ENCODE data around the gene KRTAP10-3.
"Not testable (repeated sequence)": the region's sequence is repeated elsewhere in the genome, so short reads cannot be mapped to it uniquely, and the experiment has no call there.

KRTAP10-3 gene

DNA sequence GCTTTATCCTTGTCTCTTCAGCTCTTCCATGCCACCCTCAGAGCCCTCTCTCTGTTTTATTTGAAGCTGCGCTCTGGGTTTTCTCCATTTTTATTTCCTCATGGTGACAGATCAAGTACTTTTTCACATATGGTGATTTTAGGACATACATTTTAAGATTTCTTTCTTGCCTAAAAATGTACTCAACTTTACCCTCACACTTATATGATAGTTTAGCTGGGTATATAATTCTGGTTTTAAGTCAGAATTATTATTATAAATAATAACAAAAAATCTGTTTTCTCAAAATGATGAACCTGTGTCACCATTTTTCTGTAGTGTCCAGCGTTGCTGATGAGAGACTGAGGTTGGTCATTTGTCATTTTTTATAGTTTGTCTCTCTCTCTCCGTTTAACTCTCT, 22.6 kb upstream of the KRTAP10-3 start:
- H3K27me3 ChIP-seq (ENCODE audit: insufficient read depth, poor library complexity, severe bottlenecking), result no peaks in the 10 kb centered on the region
- no peak overlapping the region for H3K27ac ChIP-seq (replicated peaks)
- no peak overlapping the region for H3K4me3 ChIP-seq (replicated peaks; ENCODE audit: insufficient read depth, low read length)
- TF ChIP-seq, protein P1, sequence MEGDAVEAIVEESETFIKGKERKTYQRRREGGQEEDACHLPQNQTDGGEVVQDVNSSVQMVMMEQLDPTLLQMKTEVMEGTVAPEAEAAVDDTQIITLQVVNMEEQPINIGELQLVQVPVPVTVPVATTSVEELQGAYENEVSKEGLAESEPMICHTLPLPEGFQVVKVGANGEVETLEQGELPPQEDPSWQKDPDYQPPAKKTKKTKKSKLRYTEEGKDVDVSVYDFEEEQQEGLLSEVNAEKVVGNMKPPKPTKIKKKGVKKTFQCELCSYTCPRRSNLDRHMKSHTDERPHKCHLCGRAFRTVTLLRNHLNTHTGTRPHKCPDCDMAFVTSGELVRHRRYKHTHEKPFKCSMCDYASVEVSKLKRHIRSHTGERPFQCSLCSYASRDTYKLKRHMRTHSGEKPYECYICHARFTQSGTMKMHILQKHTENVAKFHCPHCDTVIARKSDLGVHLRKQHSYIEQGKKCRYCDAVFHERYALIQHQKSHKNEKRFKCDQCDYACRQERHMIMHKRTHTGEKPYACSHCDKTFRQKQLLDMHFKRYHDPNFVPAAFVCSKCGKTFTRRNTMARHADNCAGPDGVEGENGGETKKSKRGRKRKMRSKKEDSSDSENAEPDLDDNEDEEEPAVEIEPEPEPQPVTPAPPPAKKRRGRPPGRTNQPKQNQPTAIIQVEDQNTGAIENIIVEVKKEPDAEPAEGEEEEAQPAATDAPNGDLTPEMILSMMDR (IDR thresholded peaks at IDR 0.05; ENCODE audit: insufficient read depth, low read length), result no peak
- TF ChIP-seq POLR2AphosphoS5 (IDR thresholded peaks at IDR 0.05; ENCODE audit: low read depth) (no peak), GABPA (IDR thresholded peaks at IDR 0.05; ENCODE audit: low read depth) (no peak), SPI1 (IDR thresholded peaks at IDR 0.05; ENCODE audit: borderline replicate concordance, low read depth) (no peak)
- TF ChIP-seq, protein P2, sequence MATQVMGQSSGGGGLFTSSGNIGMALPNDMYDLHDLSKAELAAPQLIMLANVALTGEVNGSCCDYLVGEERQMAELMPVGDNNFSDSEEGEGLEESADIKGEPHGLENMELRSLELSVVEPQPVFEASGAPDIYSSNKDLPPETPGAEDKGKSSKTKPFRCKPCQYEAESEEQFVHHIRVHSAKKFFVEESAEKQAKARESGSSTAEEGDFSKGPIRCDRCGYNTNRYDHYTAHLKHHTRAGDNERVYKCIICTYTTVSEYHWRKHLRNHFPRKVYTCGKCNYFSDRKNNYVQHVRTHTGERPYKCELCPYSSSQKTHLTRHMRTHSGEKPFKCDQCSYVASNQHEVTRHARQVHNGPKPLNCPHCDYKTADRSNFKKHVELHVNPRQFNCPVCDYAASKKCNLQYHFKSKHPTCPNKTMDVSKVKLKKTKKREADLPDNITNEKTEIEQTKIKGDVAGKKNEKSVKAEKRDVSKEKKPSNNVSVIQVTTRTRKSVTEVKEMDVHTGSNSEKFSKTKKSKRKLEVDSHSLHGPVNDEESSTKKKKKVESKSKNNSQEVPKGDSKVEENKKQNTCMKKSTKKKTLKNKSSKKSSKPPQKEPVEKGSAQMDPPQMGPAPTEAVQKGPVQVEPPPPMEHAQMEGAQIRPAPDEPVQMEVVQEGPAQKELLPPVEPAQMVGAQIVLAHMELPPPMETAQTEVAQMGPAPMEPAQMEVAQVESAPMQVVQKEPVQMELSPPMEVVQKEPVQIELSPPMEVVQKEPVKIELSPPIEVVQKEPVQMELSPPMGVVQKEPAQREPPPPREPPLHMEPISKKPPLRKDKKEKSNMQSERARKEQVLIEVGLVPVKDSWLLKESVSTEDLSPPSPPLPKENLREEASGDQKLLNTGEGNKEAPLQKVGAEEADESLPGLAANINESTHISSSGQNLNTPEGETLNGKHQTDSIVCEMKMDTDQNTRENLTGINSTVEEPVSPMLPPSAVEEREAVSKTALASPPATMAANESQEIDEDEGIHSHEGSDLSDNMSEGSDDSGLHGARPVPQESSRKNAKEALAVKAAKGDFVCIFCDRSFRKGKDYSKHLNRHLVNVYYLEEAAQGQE (IDR thresholded peaks at IDR 0.05; ENCODE audit: insufficient replicate concordance, low read depth), result no peak
- no peak for DNase-seq (ENCODE audit: low read depth in 1 of 2, low spot score in 1 of 2)

DNA sequence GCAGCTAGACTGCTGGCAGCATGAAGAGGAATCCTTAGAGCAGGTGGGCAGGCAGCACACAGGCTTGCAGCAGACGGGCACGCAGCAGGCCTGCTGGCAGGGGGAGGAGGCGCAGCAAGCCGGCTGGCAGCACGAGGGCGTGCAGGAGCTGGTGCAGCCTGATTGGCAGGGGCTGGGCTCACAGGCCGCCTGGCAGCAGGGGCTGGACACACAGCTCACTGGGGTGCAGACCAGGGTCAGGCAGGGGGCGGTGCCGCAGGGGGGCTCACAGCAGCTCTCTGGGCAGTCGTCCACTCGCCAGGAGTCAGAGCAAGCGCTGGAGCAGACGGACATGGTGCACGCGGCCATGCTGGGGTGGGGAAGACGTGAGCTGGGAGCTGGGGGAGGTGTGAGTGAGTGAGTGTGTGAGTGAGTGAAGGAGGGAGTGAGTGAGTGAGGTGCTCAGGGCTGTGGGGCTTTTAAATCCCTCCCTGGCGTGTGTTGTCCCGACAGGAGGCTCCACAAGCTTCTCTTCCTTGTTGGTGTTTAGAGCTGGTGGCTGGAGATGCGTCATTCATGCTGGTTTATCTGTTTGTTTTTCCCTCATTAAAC, 21.7 kb upstream of the KRTAP10-3 start, which contains the start of gene KRTAP10-5:
KRTAP10-5 (minus strand) TSS at position 374 of the 591 bp plus-strand sequence; CDS start at position 348, 26 bp downstream.
- H3K27ac ChIP-seq (replicated peaks); H3K4me3 ChIP-seq (replicated peaks; ENCODE audit: insufficient read depth, low read length); H3K27me3 ChIP-seq (ENCODE audit: insufficient read depth, poor library complexity, severe bottlenecking); DNase-seq (ENCODE audit: low read depth in 1 of 2, low spot score in 1 of 2): not testable (repeated sequence)

DNA sequence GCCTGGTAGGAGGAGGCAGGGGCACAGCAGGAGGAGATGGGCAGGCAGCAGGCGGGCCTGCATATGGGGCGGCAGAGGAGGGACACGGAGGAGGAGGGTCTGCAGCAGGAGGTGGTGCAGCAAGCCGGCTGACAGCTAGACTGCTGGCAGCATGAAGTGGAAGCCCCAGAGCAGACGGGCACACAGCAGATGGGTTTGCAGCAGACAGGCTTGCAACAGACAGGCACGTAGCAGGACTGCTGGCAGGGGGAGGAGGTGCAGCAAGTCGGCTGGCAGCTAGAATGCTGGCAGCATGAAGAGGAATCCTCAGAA, 21.2 kb upstream of the KRTAP10-3 start:
- Histone ChIP-seq H3K27me3 (ENCODE audit: insufficient read depth, poor library complexity, severe bottlenecking) (no peaks in the 10 kb centered on the region), H3K4me3 (replicated peaks; ENCODE audit: insufficient read depth, low read length) (no peak overlapping the region), H3K27ac (replicated peaks) (no peak overlapping the region)
- no peak for DNase-seq (ENCODE audit: low read depth in 1 of 2, low spot score in 1 of 2)
- no peak for TF ChIP-seq POLR2AphosphoS5 (IDR thresholded peaks at IDR 0.05; ENCODE audit: low read depth)
- no peak for TF ChIP-seq SPI1 (IDR thresholded peaks at IDR 0.05; ENCODE audit: borderline replicate concordance, low read depth)
- TF ChIP-seq, protein P1 (IDR thresholded peaks at IDR 0.05; ENCODE audit: insufficient read depth, low read length), result no peak
- no peak for TF ChIP-seq GABPA (IDR thresholded peaks at IDR 0.05; ENCODE audit: low read depth)
- TF ChIP-seq, protein P2 (IDR thresholded peaks at IDR 0.05; ENCODE audit: insufficient replicate concordance, low read depth), result no peak

DNA sequence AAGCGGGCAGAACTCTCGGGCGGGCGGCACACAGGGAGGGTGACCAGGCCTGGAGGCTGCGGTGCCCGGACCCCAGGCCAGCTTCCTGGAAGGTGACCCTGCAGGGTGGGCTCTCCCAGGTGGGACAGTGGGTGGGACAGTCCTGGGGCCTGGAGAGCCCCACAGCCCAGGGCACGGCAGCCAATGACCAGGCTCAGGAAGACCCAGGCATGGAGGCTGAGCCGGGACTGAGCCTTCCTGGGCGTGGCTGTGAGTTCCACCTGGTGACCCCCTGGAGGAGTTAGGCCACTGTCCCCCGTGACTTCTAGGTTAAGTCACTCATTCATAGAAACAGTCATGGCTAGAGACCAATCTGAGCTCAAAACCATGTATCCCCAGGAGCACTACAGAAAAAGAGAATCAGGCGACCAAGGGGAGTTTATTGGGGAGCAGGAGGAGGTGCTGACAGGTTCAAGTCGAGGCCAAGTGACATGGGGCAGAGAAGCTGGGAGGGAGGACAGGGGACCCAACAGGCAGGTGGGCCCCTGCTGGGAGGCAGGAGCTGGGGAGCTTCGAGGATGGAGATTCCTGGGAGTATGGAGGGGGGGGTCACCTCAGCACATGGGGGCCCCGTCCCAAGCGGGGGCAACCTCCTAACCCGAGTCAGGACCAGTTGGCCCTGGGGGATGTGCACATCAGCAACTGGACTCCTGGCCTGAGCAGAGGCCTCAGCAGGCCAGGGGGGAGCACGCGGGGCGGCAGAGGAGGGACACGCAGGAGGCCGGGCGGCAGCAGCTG, 20.6 kb upstream of the KRTAP10-3 start:
- Histone ChIP-seq H3K27ac (replicated peaks) (no peak overlapping the region), H3K27me3 (ENCODE audit: insufficient read depth, poor library complexity, severe bottlenecking) (no peaks in the 10 kb centered on the region), H3K4me3 (replicated peaks; ENCODE audit: insufficient read depth, low read length) (no peak overlapping the region)
- no peak for DNase-seq (ENCODE audit: low read depth in 1 of 2, low spot score in 1 of 2)
- TF ChIP-seq, protein P2 (IDR thresholded peaks at IDR 0.05; ENCODE audit: insufficient replicate concordance, low read depth), result no peak
- TF ChIP-seq GABPA (IDR thresholded peaks at IDR 0.05; ENCODE audit: low read depth), result no peak
- TF ChIP-seq, protein P1 (IDR thresholded peaks at IDR 0.05; ENCODE audit: insufficient read depth, low read length), result no peak

Measured in HL-60 (cell line).